ENCODE results near the gene CLEC20A. TPM values are rescaled to one million over a fixed set of nuclear protein-coding genes. Genes with fewer than 3 reads are reported as not detected.

The CLEC20A gene
- total RNA-seq, 1 donor from 2014 or later: 3.2 TPM

- DNase-seq (ENCODE audit: low spot score) (no peak), ATAC-seq (peak; percentile 41)
- intact Hi-C loops (cut with DNase I): loop anchor here (10.0 kb wide), 1 partner anchor 473 kb away; no protein-coding TSS in a partner anchor
Measured at GRCh38 chr1:178531887-178532286, 35.1 kb upstream of the CLEC20A start.

- DNase-seq (ENCODE audit: low spot score) (no peak), ATAC-seq (no peak)
- intact Hi-C loops (cut with DNase I): loop anchor here (10.0 kb wide), 1 partner anchor 474 kb away; no protein-coding TSS in a partner anchor
Measured at GRCh38 chr1:178530502-178530901, 33.7 kb upstream of the CLEC20A start.

DNA sequence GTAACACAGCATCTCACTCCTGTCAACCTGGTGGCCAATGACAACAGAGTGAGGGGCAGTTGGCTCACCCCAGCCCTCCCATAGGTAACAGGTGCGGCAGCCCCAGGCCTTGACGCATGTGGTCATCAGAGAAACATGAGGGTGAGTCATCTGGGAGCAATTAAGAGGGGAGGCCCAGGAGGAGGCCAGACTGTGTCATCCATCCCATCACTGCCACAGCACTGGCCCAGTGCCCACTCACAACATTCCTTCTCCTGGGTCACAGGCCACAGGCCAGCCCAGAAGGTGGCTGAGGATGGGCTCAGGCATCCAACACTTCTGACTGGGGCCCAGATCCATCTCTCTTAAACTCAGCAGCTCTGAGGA, 33.3 kb upstream of the CLEC20A start:
- intact Hi-C loops (cut with DNase I): loop anchor here (10.0 kb wide), 1 partner anchor 475 kb away; no protein-coding TSS in a partner anchor
- ATAC-seq (no peak), DNase-seq (ENCODE audit: low spot score) (no peak)

DNA sequence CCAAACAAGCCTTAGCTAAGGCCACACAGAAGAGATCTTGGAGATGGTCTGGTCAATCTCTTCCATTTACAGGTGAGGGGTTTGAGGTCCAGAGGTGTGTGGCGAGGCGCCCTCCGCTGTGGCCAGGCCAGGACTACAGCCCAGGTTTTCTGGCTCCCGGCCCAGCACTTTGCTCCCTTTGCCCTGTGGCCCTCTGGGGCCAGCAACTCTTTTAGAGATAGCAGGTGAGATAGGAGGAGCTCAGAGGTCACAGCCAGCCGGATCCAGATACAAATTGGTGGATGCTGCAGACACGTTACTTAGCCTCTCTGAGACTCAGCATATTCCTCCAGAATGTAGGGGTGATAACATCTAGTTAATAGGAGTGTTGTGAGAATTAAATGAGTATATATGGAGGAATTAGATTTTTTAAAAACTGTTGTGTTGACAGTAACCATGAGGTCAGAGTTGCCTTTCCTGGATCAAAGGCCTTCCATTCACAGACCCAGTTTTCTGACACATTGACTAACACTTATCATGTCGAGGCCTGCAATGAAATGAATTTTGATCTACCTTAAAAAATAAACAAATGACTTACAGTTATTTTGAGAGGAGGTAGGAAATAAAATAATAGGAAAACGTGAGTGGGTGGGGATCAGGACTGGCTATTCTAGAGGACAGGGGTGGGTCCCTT, 32.7 kb upstream of the CLEC20A start:
- DNase-seq (ENCODE audit: low spot score) (peak; percentile 39), ATAC-seq (no peak)
- intact Hi-C loops (cut with DNase I): loop anchor here (10.0 kb wide), 1 partner anchor 475 kb away; no protein-coding TSS in a partner anchor

DNA sequence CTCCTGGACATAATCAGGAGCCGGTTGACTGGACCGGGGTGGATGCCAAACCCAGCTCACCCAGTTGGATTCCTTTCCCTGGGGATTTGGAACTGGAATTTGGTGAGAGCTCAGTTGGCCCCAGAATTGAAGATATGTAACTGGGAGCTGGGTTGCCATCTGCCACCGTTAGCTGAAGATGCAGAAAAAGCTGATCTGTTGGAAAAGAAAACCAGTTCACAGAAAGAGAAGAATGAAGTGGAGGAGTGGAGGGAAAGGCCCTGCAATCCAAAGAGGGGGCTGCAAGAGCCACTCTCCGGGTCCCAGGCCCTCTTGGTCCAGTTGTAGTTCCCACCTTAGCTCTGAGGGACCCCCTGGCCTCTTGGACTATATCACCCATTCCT, 32.2 kb upstream of the CLEC20A start:
- peak; percentile 17 for DNase-seq (ENCODE audit: low spot score)
- intact Hi-C loops (cut with DNase I): no loop called here

GRCh38 chr1:178528228-178528952, 31.6 kb upstream of the CLEC20A start:
- DNase-seq (ENCODE audit: low spot score) (peak; percentile 30), ATAC-seq (no peak)

More for the DNA sequence above, 32.2 kb upstream of the CLEC20A start:
- ATAC-seq: no peak

GRCh38 chr1:178527117-178527516, 30.4 kb upstream of the CLEC20A start:
- ATAC-seq (no peak), DNase-seq (ENCODE audit: low spot score) (peak; percentile 1)
- intact Hi-C loops (cut with DNase I): no loop called here

More at GRCh38 chr1:178528228-178528952, 31.6 kb upstream of the CLEC20A start:
- intact Hi-C loops (cut with DNase I): no loop called here

GRCh38 chr1:178521241-178521640, 24.5 kb upstream of the CLEC20A start:
- intact Hi-C loops (cut with DNase I): no loop called here
- DNase-seq (ENCODE audit: low spot score) (no peak), ATAC-seq (no peak)

DNA sequence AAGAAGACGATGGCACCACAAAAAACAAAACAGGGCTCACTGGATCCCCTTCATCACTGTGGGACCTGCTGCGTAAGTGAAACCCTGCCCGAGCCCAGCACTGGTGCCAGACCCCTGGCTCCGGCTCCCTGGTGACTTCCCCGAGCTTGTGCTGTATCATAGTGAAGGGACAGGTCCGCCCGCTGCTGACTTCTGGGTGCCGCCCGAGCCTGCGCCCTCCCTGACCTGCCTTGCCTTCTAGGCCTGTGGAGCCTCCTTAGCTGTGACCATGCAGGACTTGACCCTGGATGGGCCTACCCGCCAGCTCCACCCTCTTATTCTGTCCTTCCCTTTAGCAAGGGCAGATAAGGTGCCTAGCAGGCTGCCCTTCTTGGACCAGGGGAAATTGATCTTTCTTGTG, 24.0 kb upstream of the CLEC20A start:
- intact Hi-C loops (cut with DNase I): no loop called here
- no peak for DNase-seq (ENCODE audit: low spot score)
- ATAC-seq: no peak

- ATAC-seq (no peak), DNase-seq (ENCODE audit: low spot score) (no peak)
- intact Hi-C loops (cut with DNase I): no loop called here
Measured at GRCh38 chr1:178518894-178519293, 22.1 kb upstream of the CLEC20A start.

GRCh38 chr1:178516110-178516509, 19.3 kb upstream of the CLEC20A start:
- no peak for ATAC-seq
- DNase-seq (ENCODE audit: low spot score): no peak
- intact Hi-C loops (cut with DNase I): no loop called here

DNA sequence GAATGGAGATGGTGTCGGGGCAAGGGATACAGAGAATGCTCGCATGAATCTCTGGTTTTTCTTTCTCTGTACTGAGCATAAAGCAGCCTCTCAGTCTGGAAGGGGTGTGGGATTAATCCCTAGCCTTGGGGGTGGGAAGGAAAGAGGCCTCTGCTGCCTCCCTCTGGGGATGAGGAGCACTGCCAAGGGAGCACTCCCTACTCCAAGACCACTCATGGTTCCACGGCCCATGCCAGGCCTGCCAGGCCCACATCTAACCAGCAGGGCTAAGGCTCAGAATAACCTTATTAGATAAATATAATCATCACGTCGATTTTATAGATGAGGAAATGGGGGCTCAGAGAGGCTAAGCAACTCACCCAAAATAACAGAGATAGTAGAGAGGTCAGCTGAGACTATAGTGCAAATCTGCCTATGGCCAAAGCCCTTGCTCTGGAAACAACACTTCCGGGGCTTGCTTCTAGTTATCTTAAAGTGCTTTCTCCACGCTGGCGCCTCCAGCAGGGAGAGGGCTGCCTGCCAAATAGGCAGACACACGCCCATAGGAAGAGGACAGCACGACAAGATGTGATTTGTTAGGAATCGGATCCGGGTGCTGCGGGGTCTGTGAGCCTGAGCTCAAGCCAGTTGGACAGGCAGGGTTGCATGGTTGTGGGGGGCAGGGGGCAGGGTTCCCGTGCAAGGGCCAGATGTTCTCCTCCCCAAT, 16.7 kb upstream of the CLEC20A start:
- intact Hi-C loops (cut with DNase I): no loop called here
- no peak for DNase-seq (ENCODE audit: low spot score)
- ATAC-seq: no peak

DNA sequence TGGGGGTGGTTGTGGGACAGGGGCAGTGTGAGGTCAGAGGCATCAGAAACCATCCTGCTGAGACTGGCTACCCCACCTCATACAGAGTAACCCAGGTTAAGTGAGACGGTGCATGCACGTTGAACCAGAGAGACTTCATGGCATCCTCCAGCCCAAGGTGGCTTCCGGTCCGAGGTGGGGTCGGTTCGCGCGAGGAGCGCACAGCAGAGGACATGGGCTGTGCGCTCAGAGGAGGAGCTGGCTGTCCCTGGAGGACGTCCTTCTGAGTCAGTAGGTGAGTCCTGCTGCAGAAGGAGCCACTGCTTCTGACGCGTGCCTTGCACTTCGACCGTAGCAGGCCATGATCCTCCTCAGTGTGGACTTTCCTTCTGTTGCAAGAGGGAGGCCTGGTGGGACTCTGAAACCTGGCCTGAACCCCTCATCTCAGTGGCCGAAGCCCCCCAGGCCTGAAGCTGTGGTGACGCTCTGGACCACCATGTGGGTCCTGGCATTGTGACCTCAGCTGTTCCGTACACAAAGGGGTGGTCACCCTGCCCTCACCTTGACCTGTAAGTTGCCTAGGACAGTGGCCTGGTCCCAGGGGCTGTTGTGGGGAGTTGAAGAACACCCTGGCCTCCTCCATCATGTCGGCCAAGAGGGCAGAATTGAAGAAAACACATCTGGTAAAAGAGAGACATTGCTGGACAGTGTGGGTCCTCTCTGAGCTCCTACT, 16.0 kb upstream of the CLEC20A start, which contains the start of gene TEX35:
TSS of gene TEX35 (plus strand) at position 544 of the 712 bp plus-strand sequence. CDS start at position 624, 80 bp downstream.
- no peak for DNase-seq (ENCODE audit: low spot score)
- intact Hi-C loops (cut with DNase I): no loop called here
- ATAC-seq: no peak

- DNase-seq (ENCODE audit: low spot score) (no peak), ATAC-seq (no peak)
- intact Hi-C loops (cut with DNase I): loop anchor here (2.0 kb wide), 1 partner anchor 27 kb away; no protein-coding TSS in a partner anchor
Measured at GRCh38 chr1:178510155-178510554, 13.4 kb upstream of the CLEC20A start.

DNA sequence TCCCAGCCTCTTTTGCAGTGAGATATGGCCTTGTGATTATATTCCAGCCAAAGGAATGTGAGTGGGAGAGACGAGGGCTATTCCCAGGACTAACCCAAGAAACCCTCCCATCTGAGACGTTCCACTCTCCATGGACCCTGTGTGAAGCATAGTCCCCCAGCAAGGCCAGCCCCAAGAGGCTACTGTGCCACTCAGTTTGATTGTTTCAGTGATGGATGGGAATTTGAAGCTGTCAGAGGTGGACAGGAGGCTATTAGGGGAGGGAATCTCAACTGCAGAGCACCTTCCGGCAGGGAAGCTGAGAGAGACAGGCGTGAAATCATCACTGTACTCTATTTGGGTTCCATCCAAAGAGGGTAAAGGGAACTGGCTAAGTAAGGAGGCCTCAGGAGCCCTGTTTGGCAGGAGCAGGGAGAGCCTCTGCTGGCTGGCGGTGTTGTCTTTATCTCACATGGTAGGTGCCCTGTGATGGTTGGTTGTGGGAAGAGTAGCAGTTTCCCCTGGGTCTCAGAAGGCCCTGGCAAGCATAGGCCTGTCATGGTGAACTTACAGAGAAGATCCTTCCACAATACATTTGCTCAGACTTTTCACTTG, 12.7 kb upstream of the CLEC20A start:
- intact Hi-C loops (cut with DNase I): loop anchor here (2.0 kb wide), 1 partner anchor 27 kb away; no protein-coding TSS in a partner anchor
- DNase-seq (ENCODE audit: low spot score): no peak
- ATAC-seq: no peak

- DNase-seq (ENCODE audit: low spot score) (no peak), ATAC-seq (no peak)
- intact Hi-C loops (cut with DNase I): no loop called here
Measured at GRCh38 chr1:178506669-178507068, 9.9 kb upstream of the CLEC20A start.

- ATAC-seq: no peak
- intact Hi-C loops (cut with DNase I): no loop called here
- DNase-seq (ENCODE audit: low spot score): no peak
Measured at GRCh38 chr1:178506177-178506576, 9.4 kb upstream of the CLEC20A start.

DNA sequence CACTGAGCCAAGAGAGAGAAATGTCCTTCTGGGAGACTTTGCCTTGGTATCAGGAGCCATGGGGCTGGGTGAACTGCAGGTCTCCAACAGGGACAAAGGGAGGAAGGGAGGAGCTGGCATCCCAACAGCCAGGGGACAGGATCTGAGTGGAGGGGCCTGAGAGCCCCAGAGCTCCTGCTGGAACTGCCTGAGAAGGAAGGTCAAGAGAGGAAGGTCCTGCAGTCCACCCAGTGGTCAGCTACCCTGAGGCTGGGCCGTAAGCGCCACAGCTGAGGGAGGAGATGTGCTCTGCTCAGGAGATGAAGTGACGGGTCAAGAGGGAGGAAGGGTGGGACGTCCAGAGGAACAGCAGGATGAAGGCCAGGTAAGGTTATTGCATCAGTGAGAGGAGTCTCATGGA, 7.5 kb upstream of the CLEC20A start:
- DNase-seq (ENCODE audit: low spot score) (peak; percentile 22), ATAC-seq (no peak)
- intact Hi-C loops (cut with DNase I): loop anchor here (5.0 kb wide), 1 partner anchor 192 kb away; no protein-coding TSS in a partner anchor

Measured in sciatic nerve (tissue), 2 donors.